GM11168 (cell line): ENCODE results near the gene ZACN.
"Not testable (repeated sequence)": the region's sequence is repeated elsewhere in the genome, so short reads cannot be mapped to it uniquely, and the experiment has no call there.

Experiments used
- in situ Hi-C: fragments of 300-500 bp; cut with MboI; formaldehyde crosslinking; loops from one replicate; pipeline ENCODE4 v1.12.0; 2022; ENCODE audit warnings: low sequenced_read_pairs; ENCODE audit not compliant: unreplicated experiment

ZACN gene

GRCh38 chr17:76053246-76054111, 25.5 kb upstream of the ZACN start:
- in situ Hi-C loops, result no loop called here

- in situ Hi-C loops, result no loop called here
Measured at GRCh38 chr17:76054112-76054476, 24.9 kb upstream of the ZACN start.

- in situ Hi-C loops, result no loop called here
Measured at GRCh38 chr17:76056882-76057281, 22.1 kb upstream of the ZACN start.

- in situ Hi-C loops, result not testable (repeated sequence)
Measured at GRCh38 chr17:76058264-76058663, 20.7 kb upstream of the ZACN start.

GRCh38 chr17:76063875-76064546, 15.0 kb upstream of the ZACN start:
- in situ Hi-C loops, result no loop called here

GRCh38 chr17:76065775-76066174, 13.2 kb upstream of the ZACN start:
- in situ Hi-C loops, result no loop called here

GRCh38 chr17:76071531-76072147, 7.3 kb upstream of the ZACN start:
- in situ Hi-C loops, result no loop called here

GRCh38 chr17:76072148-76072858, 6.7 kb upstream of the ZACN start, which contains the start of gene SRP68:
SRP68 (minus strand) TSS chr17:76072517; CDS start chr17:76072491, 26 bp downstream.
- in situ Hi-C loops, result no loop called here

GRCh38 chr17:76074390-76075363, 4.3 kb upstream of the ZACN start, which contains the start of gene GALR2:
GALR2 (plus strand) TSS chr17:76074781; CDS start chr17:76074884, 103 bp downstream.
- in situ Hi-C loops, result no loop called here

- in situ Hi-C loops, result no loop called here
Measured at GRCh38 chr17:76075364-76076145, 3.4 kb upstream of the ZACN start.

- in situ Hi-C loops, result no loop called here
Measured at GRCh38 chr17:76076146-76076764, 2.7 kb upstream of the ZACN start.

GRCh38 chr17:76076765-76077583, 2.0 kb upstream of the ZACN start:
- in situ Hi-C loops, result no loop called here

GRCh38 chr17:76077584-76078110, 1.3 kb upstream of the ZACN start:
- in situ Hi-C loops, result no loop called here

GRCh38 chr17:76078370-76078769, 612 bp upstream of the ZACN start:
- in situ Hi-C loops, result not testable (repeated sequence)

- in situ Hi-C loops, result no loop called here
Measured at GRCh38 chr17:76079535-76079955, 563 bp downstream of the ZACN start.

GRCh38 chr17:76079956-76080767, 1.2 kb downstream of the ZACN start:
- in situ Hi-C loops, result no loop called here
